ENCODE data around the gene MRTFA. TPM values are rescaled to one million over a fixed set of nuclear protein-coding genes. Genes with fewer than 3 reads are reported as not detected.
"Not testable (repeated sequence)": the region's sequence is repeated elsewhere in the genome, so short reads cannot be mapped to it uniquely, and the experiment has no call there.

The MRTFA gene
- total RNA-seq, 6 experiments from 2014 or later = 9.3 to 20.6 (median 16.3) TPM

DNA sequence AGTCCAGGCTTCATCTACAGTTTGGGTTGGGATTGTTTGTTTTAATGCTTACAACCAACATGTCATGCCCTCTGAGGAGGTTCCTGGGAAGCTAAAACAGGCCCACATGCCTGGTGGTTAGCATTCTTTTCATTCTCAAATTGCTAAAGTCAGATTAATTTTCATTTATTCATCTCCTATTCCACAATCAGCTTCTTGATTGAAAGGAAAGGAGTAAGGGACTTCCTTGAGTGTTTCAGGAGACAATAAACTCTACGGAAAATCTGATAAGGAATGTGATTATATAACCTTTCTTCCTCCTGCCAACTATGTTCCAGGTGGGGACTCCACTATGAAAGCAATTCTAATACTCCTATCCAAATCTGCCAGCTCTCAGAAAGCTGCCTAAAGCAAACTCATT lies 30.8 kb downstream of the MRTFA start:
- TF ChIP-seq, protein P1, sequence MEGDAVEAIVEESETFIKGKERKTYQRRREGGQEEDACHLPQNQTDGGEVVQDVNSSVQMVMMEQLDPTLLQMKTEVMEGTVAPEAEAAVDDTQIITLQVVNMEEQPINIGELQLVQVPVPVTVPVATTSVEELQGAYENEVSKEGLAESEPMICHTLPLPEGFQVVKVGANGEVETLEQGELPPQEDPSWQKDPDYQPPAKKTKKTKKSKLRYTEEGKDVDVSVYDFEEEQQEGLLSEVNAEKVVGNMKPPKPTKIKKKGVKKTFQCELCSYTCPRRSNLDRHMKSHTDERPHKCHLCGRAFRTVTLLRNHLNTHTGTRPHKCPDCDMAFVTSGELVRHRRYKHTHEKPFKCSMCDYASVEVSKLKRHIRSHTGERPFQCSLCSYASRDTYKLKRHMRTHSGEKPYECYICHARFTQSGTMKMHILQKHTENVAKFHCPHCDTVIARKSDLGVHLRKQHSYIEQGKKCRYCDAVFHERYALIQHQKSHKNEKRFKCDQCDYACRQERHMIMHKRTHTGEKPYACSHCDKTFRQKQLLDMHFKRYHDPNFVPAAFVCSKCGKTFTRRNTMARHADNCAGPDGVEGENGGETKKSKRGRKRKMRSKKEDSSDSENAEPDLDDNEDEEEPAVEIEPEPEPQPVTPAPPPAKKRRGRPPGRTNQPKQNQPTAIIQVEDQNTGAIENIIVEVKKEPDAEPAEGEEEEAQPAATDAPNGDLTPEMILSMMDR (IDR thresholded peaks at IDR 0.05) = no peak
- TF ChIP-seq POLR2A (IDR thresholded peaks at IDR 0.05) = no peak
- H3K9me3 ChIP-seq = no peaks in the 10 kb centered on the region
- WGBS (ENCODE audit: insufficient coverage, low coverage, low lambda C conversion rate, missing lambda C conversion rate) = 12% methylated on average over 1 of the region's 1 CpG
- ATAC-seq = no peak
- no peaks in the 10 kb centered on the region for H3K27me3 ChIP-seq
- peaks cover 0 to 16% (median 4%) of the 10 kb centered on the region in 4 donors for H3K4me1 ChIP-seq
- H3K27ac ChIP-seq = no peak overlapping the region
- no peaks in the 10 kb centered on the region for H3K36me3 ChIP-seq
- no peak for DNase-seq
- no peak overlapping the region for H3K4me3 ChIP-seq
- intact Hi-C loops (cut with DNase I) = no loop called here

DNA sequence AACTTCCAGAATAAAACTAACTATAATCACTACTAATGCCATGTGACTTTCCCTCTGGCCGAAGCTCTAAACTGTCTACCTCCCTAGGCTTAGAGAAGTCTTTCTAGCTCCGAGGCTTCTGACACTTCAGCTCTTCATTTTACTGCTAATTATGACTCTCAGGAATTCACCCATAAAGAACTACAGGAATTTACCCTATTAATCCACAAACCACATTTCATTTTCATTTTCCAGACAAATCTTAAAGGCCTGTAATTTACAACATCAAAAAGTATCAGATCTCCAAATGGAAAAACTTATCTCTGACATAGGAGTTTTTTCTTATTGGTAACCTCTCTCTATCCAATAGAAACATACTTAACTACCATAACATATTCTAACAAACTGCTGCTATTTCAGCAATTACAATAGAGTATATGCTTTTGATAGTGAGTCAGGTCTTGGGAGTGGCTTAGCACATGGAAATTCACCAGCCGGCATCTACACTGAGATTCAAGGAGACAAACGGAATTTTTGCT lies 33.4 kb downstream of the MRTFA start:
- intact Hi-C loops (cut with DNase I) = no loop called here
- peaks cover 0 to 16% (median 4%) of the 10 kb centered on the region in 4 donors for H3K4me1 ChIP-seq
- TF ChIP-seq, protein P1 (IDR thresholded peaks at IDR 0.05) = no peak
- TF ChIP-seq POLR2A (IDR thresholded peaks at IDR 0.05) = no peak

DNA sequence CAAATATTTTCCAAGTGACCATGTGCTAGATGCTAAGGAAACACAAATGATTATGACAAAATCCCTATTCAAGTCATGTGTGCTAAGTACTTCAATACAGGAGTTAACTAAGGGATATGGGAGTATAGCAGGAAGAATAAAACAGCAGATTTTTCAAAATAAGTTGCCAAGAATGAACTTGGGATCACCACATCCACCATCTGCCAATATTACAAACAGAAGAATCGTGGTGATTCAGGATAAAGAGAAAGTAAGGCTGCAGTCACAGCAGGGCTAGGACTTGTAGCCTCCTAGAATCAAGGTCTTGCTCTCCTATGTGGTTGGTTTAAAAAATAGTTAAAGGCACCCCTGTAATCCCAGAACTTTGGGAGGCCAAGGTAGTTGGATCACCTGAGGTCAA lies 34.3 kb downstream of the MRTFA start:
- Histone ChIP-seq H3K4me1 (peaks cover 0 to 16% (median 7%) of the 10 kb centered on the region in 4 donors), H3K27ac (no peak overlapping the region), H3K27me3 (no peaks in the 10 kb centered on the region), H3K36me3 (no peaks in the 10 kb centered on the region), H3K4me3 (no peak overlapping the region), H3K9me3 (no peaks in the 10 kb centered on the region)
- ATAC-seq (no peak), DNase-seq (no peak)
- 80% methylated on average over 1 of the region's 1 CpG for WGBS (ENCODE audit: insufficient coverage, low coverage, low lambda C conversion rate, missing lambda C conversion rate)
- TF ChIP-seq, protein P1 (IDR thresholded peaks at IDR 0.05) = no peak
- no peak for TF ChIP-seq POLR2A (IDR thresholded peaks at IDR 0.05)
- intact Hi-C loops (cut with DNase I) = no loop called here

More for the DNA sequence above, 33.4 kb downstream of the MRTFA start:
- Histone ChIP-seq H3K27me3 (no peaks in the 10 kb centered on the region), H3K27ac (no peak overlapping the region), H3K9me3 (no peaks in the 10 kb centered on the region), H3K36me3 (no peaks in the 10 kb centered on the region), H3K4me3 (no peak overlapping the region)
- DNase-seq = no peak
- WGBS (ENCODE audit: insufficient coverage, low coverage, low lambda C conversion rate, missing lambda C conversion rate) = 75% methylated on average over 4 of the region's 4 CpGs
- ATAC-seq = no peak

DNA sequence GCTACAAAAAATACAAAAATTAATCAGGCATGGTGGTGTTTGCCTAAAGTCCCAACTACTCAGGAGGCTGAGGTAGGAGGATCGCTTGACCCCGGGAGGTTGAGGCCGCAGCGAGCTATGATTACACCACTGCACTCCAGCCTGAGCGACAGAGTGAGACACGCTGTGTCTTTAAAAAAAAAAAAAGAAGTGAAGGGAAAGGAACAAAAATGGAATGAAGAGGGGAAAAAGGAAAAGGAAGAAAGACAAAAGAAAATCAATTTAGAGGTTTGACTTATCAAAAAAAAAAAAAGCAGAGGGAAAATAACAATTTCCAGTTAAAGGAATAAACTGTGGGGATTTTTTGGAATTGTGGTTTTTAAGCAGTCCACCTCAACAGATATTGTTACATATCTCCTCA lies 36.8 kb downstream of the MRTFA start:
- ATAC-seq (no peak), DNase-seq (no peak)
- Histone ChIP-seq H3K9me3 (no peaks in the 10 kb centered on the region), H3K36me3 (no peaks in the 10 kb centered on the region), H3K4me1 (peaks cover 0 to 7% (median 0%) of the 10 kb centered on the region in 4 donors), H3K4me3 (no peak overlapping the region), H3K27ac (no peak overlapping the region), H3K27me3 (no peaks in the 10 kb centered on the region)
- intact Hi-C loops (cut with DNase I) = no loop called here
- 97% methylated on average over 5 of the region's 6 CpGs for WGBS (ENCODE audit: insufficient coverage, low coverage, low lambda C conversion rate, missing lambda C conversion rate)
- no peak for TF ChIP-seq POLR2A (IDR thresholded peaks at IDR 0.05)
- TF ChIP-seq, protein P1 (IDR thresholded peaks at IDR 0.05) = no peak

DNA sequence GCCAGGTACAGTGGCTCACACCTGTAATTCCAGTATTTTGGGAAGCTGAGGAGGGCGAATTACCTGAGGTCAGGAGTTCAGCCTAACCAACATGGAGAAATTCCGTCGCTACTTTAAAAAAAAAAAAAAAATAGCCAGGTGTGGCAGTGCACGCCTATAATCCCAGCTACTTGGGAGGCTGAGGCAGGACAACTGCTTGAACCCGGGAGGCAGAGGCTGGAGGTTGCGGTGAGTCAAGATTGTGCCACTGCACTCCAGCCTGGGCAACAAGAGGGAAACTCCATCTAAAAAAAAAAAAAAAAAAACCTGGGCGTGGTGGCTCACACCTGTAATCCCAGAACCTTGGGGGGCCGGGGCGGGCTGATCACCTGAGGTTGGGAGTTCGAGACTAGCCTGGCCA lies 37.8 kb downstream of the MRTFA start:
- DNase-seq; H3K4me3 ChIP-seq; H3K9me3 ChIP-seq; H3K27ac ChIP-seq; H3K36me3 ChIP-seq; H3K27me3 ChIP-seq; intact Hi-C loops (cut with DNase I); H3K4me1 ChIP-seq; ATAC-seq: not testable (repeated sequence)
- 98% methylated on average over 8 of the region's 10 CpGs for WGBS (ENCODE audit: insufficient coverage, low coverage, low lambda C conversion rate, missing lambda C conversion rate)

Measured in right lobe of liver (tissue), 6 donors.